Measurements from ENCODE around the gene ZNF544.

The ZNF544 gene

GRCh38 chr19:58228585-58229254, at the start of gene ZNF544:
Gene ZNF544, plus strand, starts transcription at chr19:58228914. Its CDS starts 15,110 bp downstream, at chr19:58244024.
- H3K9me3 ChIP-seq = peaks cover 23% of the 10 kb centered on the region
- DNase-seq (ENCODE audit: low spot score in 2 of 2) = peak in 1 of 2 experiments; percentile 54
- no peaks in the 10 kb centered on the region for H3K36me3 ChIP-seq (replicated peaks)
- peak within 1 kb of the TSS; percentile 32 for H3K4me3 ChIP-seq
- H3K4me1 ChIP-seq = no peaks in the 10 kb centered on the region
- in situ Hi-C loops (cut with MboI; ENCODE audit: low sequenced_read_pairs) = no loop called here
- H3K27me3 ChIP-seq (ENCODE audit: low read depth) = no peaks in the 10 kb centered on the region

GRCh38 chr19:58181902-58182576, 46.7 kb upstream of the ZNF544 start:
- in situ Hi-C loops (cut with MboI; ENCODE audit: low sequenced_read_pairs) = no loop called here
- Histone ChIP-seq H3K27me3 (ENCODE audit: low read depth) (no peaks in the 10 kb centered on the region), H3K4me1 (no peaks in the 10 kb centered on the region; the same call in 1 of the 2 replicates), H3K4me3 (peak overlapping the region; percentile 77), H3K9me3 (peaks cover 37% of the 10 kb centered on the region), H3K36me3 (replicated peaks) (peaks cover 11% of the 10 kb centered on the region)
- peak in 1 of 2 experiments; percentile 74 for DNase-seq (ENCODE audit: low spot score in 2 of 2)

GRCh38 chr19:58182577-58182988, 46.1 kb upstream of the ZNF544 start:
- Histone ChIP-seq H3K36me3 (replicated peaks) (peaks cover 17% of the 10 kb centered on the region), H3K9me3 (peaks cover 37% of the 10 kb centered on the region), H3K4me1 (no peaks in the 10 kb centered on the region; the same call in 1 of the 2 replicates), H3K4me3 (peak overlapping the region; percentile 77), H3K27me3 (ENCODE audit: low read depth) (no peaks in the 10 kb centered on the region)
- in situ Hi-C loops (cut with MboI; ENCODE audit: low sequenced_read_pairs) = no loop called here
- DNase-seq (ENCODE audit: low spot score in 2 of 2) = peak in 1 of 2 experiments; percentile 68

GRCh38 chr19:58182989-58183816, 45.5 kb upstream of the ZNF544 start, which contains the start of gene ZNF274:
Gene ZNF274, plus strand, starts transcription at chr19:58183061. Its CDS starts 905 bp downstream, at chr19:58183966.
- peaks cover 20% of the 10 kb centered on the region for H3K36me3 ChIP-seq (replicated peaks)
- H3K9me3 ChIP-seq = peaks cover 37% of the 10 kb centered on the region
- no peaks in the 10 kb centered on the region; the same call in 1 of the 2 replicates for H3K4me1 ChIP-seq
- no peaks in the 10 kb centered on the region for H3K27me3 ChIP-seq (ENCODE audit: low read depth)
- H3K4me3 ChIP-seq = peak within 1 kb of the TSS; percentile 77
- in situ Hi-C loops (cut with MboI; ENCODE audit: low sequenced_read_pairs) = no loop called here
- peak; percentile 80 to 95 for DNase-seq (ENCODE audit: low spot score in 2 of 2)

- in situ Hi-C loops (cut with MboI; ENCODE audit: low sequenced_read_pairs) = no loop called here
- H3K4me1 ChIP-seq = no peaks in the 10 kb centered on the region; the same call in 1 of the 2 replicates
- peaks cover 32% of the 10 kb centered on the region for H3K9me3 ChIP-seq
- H3K36me3 ChIP-seq (replicated peaks) = peaks cover 20% of the 10 kb centered on the region
- no peaks in the 10 kb centered on the region for H3K27me3 ChIP-seq (ENCODE audit: low read depth)
- DNase-seq (ENCODE audit: low spot score in 2 of 2) = no peak
- H3K4me3 ChIP-seq = peak overlapping the region; percentile 77
Measured at GRCh38 chr19:58183817-58184215, 44.9 kb upstream of the ZNF544 start.

- no peak for DNase-seq (ENCODE audit: low spot score in 2 of 2)
- Histone ChIP-seq H3K27me3 (ENCODE audit: low read depth) (no peaks in the 10 kb centered on the region), H3K4me3 (no peak overlapping the region), H3K9me3 (peaks cover 52% of the 10 kb centered on the region), H3K36me3 (replicated peaks) (peaks cover 19% of the 10 kb centered on the region), H3K4me1 (no peaks in the 10 kb centered on the region)
- in situ Hi-C loops (cut with MboI; ENCODE audit: low sequenced_read_pairs) = no loop called here
Measured at GRCh38 chr19:58196901-58197616, 31.7 kb upstream of the ZNF544 start.

- Histone ChIP-seq H3K4me3 (no peak overlapping the region), H3K9me3 (peaks cover 17% of the 10 kb centered on the region), H3K4me1 (no peaks in the 10 kb centered on the region), H3K27me3 (ENCODE audit: low read depth) (no peaks in the 10 kb centered on the region), H3K36me3 (replicated peaks) (peaks cover 18% of the 10 kb centered on the region)
- in situ Hi-C loops (cut with MboI; ENCODE audit: low sequenced_read_pairs) = no loop called here
- no peak for DNase-seq (ENCODE audit: low spot score in 2 of 2)
Measured at GRCh38 chr19:58203814-58204475, 24.8 kb upstream of the ZNF544 start.

- Histone ChIP-seq H3K9me3 (peaks cover 18% of the 10 kb centered on the region), H3K27me3 (ENCODE audit: low read depth) (no peaks in the 10 kb centered on the region), H3K36me3 (replicated peaks) (peaks cover 18% of the 10 kb centered on the region), H3K4me3 (no peak overlapping the region), H3K4me1 (no peaks in the 10 kb centered on the region)
- DNase-seq (ENCODE audit: low spot score in 2 of 2) = no peak
- in situ Hi-C loops (cut with MboI; ENCODE audit: low sequenced_read_pairs) = no loop called here
Measured at GRCh38 chr19:58204566-58204965, 24.1 kb upstream of the ZNF544 start.

- H3K9me3 ChIP-seq = peaks cover 17% of the 10 kb centered on the region
- H3K4me3 ChIP-seq = no peak overlapping the region
- H3K4me1 ChIP-seq = no peaks in the 10 kb centered on the region
- no peak for DNase-seq (ENCODE audit: low spot score in 2 of 2)
- H3K36me3 ChIP-seq (replicated peaks) = peaks cover 39% of the 10 kb centered on the region
- in situ Hi-C loops (cut with MboI; ENCODE audit: low sequenced_read_pairs) = no loop called here
- H3K27me3 ChIP-seq (ENCODE audit: low read depth) = no peaks in the 10 kb centered on the region
Measured at GRCh38 chr19:58209577-58209976, 19.1 kb upstream of the ZNF544 start.

GRCh38 chr19:58212336-58213074, 16.2 kb upstream of the ZNF544 start:
- DNase-seq (ENCODE audit: low spot score in 2 of 2) = no peak
- Histone ChIP-seq H3K36me3 (replicated peaks) (peaks cover 27% of the 10 kb centered on the region), H3K9me3 (peaks cover 14% of the 10 kb centered on the region), H3K27me3 (ENCODE audit: low read depth) (no peaks in the 10 kb centered on the region), H3K4me3 (no peak overlapping the region), H3K4me1 (no peaks in the 10 kb centered on the region)
- in situ Hi-C loops (cut with MboI; ENCODE audit: low sequenced_read_pairs) = no loop called here

- in situ Hi-C loops (cut with MboI; ENCODE audit: low sequenced_read_pairs) = no loop called here
- peaks cover 14% of the 10 kb centered on the region for H3K9me3 ChIP-seq
Measured at GRCh38 chr19:58213075-58213369, 15.7 kb upstream of the ZNF544 start.

GRCh38 chr19:58217069-58217481, 11.6 kb upstream of the ZNF544 start:
- Histone ChIP-seq H3K27me3 (ENCODE audit: low read depth) (no peaks in the 10 kb centered on the region), H3K4me1 (no peaks in the 10 kb centered on the region), H3K9me3 (peaks cover under 1% of the 10 kb centered on the region; the same call in 1 of the 2 replicates), H3K36me3 (replicated peaks) (peaks cover 14% of the 10 kb centered on the region), H3K4me3 (no peak overlapping the region)
- DNase-seq (ENCODE audit: low spot score in 2 of 2) = no peak
- in situ Hi-C loops (cut with MboI; ENCODE audit: low sequenced_read_pairs) = no loop called here

More at GRCh38 chr19:58213075-58213369, 15.7 kb upstream of the ZNF544 start:
- Histone ChIP-seq H3K4me3 (no peak overlapping the region), H3K36me3 (replicated peaks) (peaks cover 24% of the 10 kb centered on the region), H3K4me1 (no peaks in the 10 kb centered on the region), H3K27me3 (ENCODE audit: low read depth) (no peaks in the 10 kb centered on the region)
- no peak for DNase-seq (ENCODE audit: low spot score in 2 of 2)
